Measurements from ENCODE around the gene BARHL1.

BARHL1 gene

GRCh38 chr9:132588501-132589147 is 6.2 kb downstream of the BARHL1 start:
- DNase-seq: no peak

- DNase-seq: no peak
Observed at GRCh38 chr9:132589148-132590036, 7.0 kb downstream of the BARHL1 start.

- DNase-seq: no peak
Observed at GRCh38 chr9:132590037-132590317, 7.6 kb downstream of the BARHL1 start.

GRCh38 chr9:132590318-132591182 is 8.1 kb downstream of the BARHL1 start:
- DNase-seq: no peak

GRCh38 chr9:132591244-132591643 is 8.8 kb downstream of the BARHL1 start:
- DNase-seq: no peak

GRCh38 chr9:132591751-132592314 is 9.4 kb downstream of the BARHL1 start:
- DNase-seq: no peak

- DNase-seq: no peak
Observed at GRCh38 chr9:132592451-132592850, 10.0 kb downstream of the BARHL1 start.

- no peak for DNase-seq
Observed at GRCh38 chr9:132594412-132594811, 12.0 kb downstream of the BARHL1 start.

- no peak for DNase-seq
Observed at GRCh38 chr9:132595319-132595718, 12.9 kb downstream of the BARHL1 start.

- DNase-seq: no peak
Observed at GRCh38 chr9:132596200-132596599, 13.8 kb downstream of the BARHL1 start.

GRCh38 chr9:132597073-132597775 is 14.8 kb downstream of the BARHL1 start:
- DNase-seq: peak; percentile 46 to 58

GRCh38 chr9:132600326-132600984 is 18.0 kb downstream of the BARHL1 start:
- no peak for DNase-seq

- no peak for DNase-seq
Observed at GRCh38 chr9:132602207-132602606, 19.8 kb downstream of the BARHL1 start.

GRCh38 chr9:132605387-132605786 is 23.0 kb downstream of the BARHL1 start:
- no peak for DNase-seq

GRCh38 chr9:132606066-132606465 is 23.7 kb downstream of the BARHL1 start:
- DNase-seq: no peak

GRCh38 chr9:132609184-132609583 is 26.8 kb downstream of the BARHL1 start:
- no peak for DNase-seq

GRCh38 chr9:132609829-132610228 is 27.4 kb downstream of the BARHL1 start:
- no peak for DNase-seq

- peak in 1 of 2 experiments; percentile 15 for DNase-seq
Observed at GRCh38 chr9:132610661-132611060, 28.3 kb downstream of the BARHL1 start.

GRCh38 chr9:132614324-132614723 is 31.9 kb downstream of the BARHL1 start:
- no peak for DNase-seq

- DNase-seq: no peak
Observed at GRCh38 chr9:132615774-132616173, 33.4 kb downstream of the BARHL1 start.

GRCh38 chr9:132616725-132617124 is 34.3 kb downstream of the BARHL1 start:
- DNase-seq: no peak

GRCh38 chr9:132622159-132622558 is 39.8 kb downstream of the BARHL1 start:
- no peak for DNase-seq
